Endothelial cell of umbilical vein (primary cell): ENCODE measurements around the gene SLC12A8. TPM values are rescaled to one million over a fixed set of nuclear protein-coding genes. Genes with fewer than 3 reads are reported as not detected.

ENCODE experiments used
- BruUV-seq: library from RNA; stranded (reverse); fragments of 400-500 nt; replicated peaks from 2 replicates; lab custom pipeline; 2021; lab: Mats Ljungman, UMichigan
- CTCF ChIA-PET: fragments of 300-600, 350-600 bp; sonication (Branson Sonifier 250); formaldehyde crosslinking; loops from one replicate; lab custom pipeline; 2021; ENCODE audit warnings: antibody characterized with exemption, inconsistent platforms; lab: Charles Lee
- POLR2A ChIA-PET: fragments of 300-600, 350-600 bp; sonication (Branson Sonifier 250); formaldehyde crosslinking; loops from one replicate; lab custom pipeline; 2021; ENCODE audit warnings: antibody characterized with exemption, inconsistent platforms; lab: Charles Lee
- DNase-seq: peaks from one replicate; pipeline ENCODE4 v3.0.0-alpha.2; 2011; ENCODE audit warnings: low read depth, low spot score
- FAIRE-seq: peaks from 2 replicates; lab custom pipeline; 2011; peaks lifted over from hg19 to GRCh38; lab: Jason Lieb, UNC
- H2AFZ ChIP-seq: 2 replicates; pipeline ENCODE4 v1.6.0; 2012; ENCODE audit warnings: low read depth, low read length, control low read depth, inconsistent platforms
- H3K27ac ChIP-seq: 2 replicates; pipeline ENCODE4 v1.5.1; 2011; ENCODE audit warnings: low read depth, mild to moderate bottlenecking, control low read depth, low read length, moderate library complexity; ENCODE audit not compliant: insufficient read depth
- H3K27me3 ChIP-seq, 2 experiments: 2 replicates each; pipeline versions ENCODE4 v1.6.0 to v1.6.1; 2011; ENCODE audit warnings: low read length in 2 of 2, mixed read lengths in 1 of 2; ENCODE audit not compliant: control insufficient read depth in 2 of 2, insufficient read depth in 2 of 2
- H3K36me3 ChIP-seq, 2 experiments: 2 replicates in 1 of 2; 3 replicates in 1 of 2; pipeline ENCODE4 v1.5.1; 2011; ENCODE audit warnings: low read length in 2 of 2, mild to moderate bottlenecking in 1 of 2, moderate library complexity in 1 of 2; ENCODE audit not compliant: control insufficient read depth in 2 of 2, insufficient read depth in 2 of 2; ENCODE audit errors: extremely low read depth in 1 of 2
- H3K4me1 ChIP-seq: 3 replicates; pipeline ENCODE4 v1.5.1; 2011; ENCODE audit warnings: mild to moderate bottlenecking, low read length; ENCODE audit not compliant: control insufficient read depth, insufficient read depth; ENCODE audit errors: extremely low read depth
- H3K4me2 ChIP-seq: 2 replicates; pipeline ENCODE4 v1.6.1; 2011; ENCODE audit warnings: low read length, control low read depth, mixed read lengths; ENCODE audit not compliant: insufficient read depth
- H3K4me3 ChIP-seq, 3 experiments: fragments of 200-600 bp in 1 of 3; sonication (generic), shearing (Covaris generic) in 1 of 3; replicated peaks in 1 of 3; 2 replicates each; pipeline ENCODE4 v1.5.1; 2011 to 2016; ENCODE audit warnings: control low read depth in 3 of 3, low read length in 3 of 3, mild to moderate bottlenecking in 2 of 3, inconsistent platforms in 1 of 3, low read depth in 1 of 3, moderate library complexity in 1 of 3; ENCODE audit not compliant: insufficient read depth in 1 of 3
- H3K79me2 ChIP-seq: 2 replicates; pipeline ENCODE4 v1.6.0; 2012; ENCODE audit warnings: low read length, inconsistent platforms; ENCODE audit not compliant: control insufficient read depth, insufficient read depth
- H3K9ac ChIP-seq: replicated peaks from 2 replicates; pipeline ENCODE3; 2011; ENCODE audit warnings: low read length, control low read depth; ENCODE audit not compliant: insufficient read depth; ENCODE audit errors: extremely low read depth
- H3K9me1 ChIP-seq: replicated peaks from 3 replicates; pipeline ENCODE4 v1.6.0; 2011; ENCODE audit warnings: mild to moderate bottlenecking, low read length; ENCODE audit not compliant: control insufficient read depth, insufficient read depth; ENCODE audit errors: extremely low read depth
- H3K9me3 ChIP-seq: replicated peaks from 2 replicates; pipeline ENCODE4 v1.5.1; 2012; ENCODE audit warnings: low read length, inconsistent platforms; ENCODE audit not compliant: control insufficient read depth, insufficient read depth
- H4K20me1 ChIP-seq: replicated peaks from 2 replicates; pipeline ENCODE3; 2011; ENCODE audit warnings: mild to moderate bottlenecking, low read length; ENCODE audit not compliant: control insufficient read depth, insufficient read depth; ENCODE audit errors: extremely low read depth
- EZH2 ChIP-seq: IDR thresholded peaks from 2 replicates; pipeline ENCODE4 v1.6.1; 2012; ENCODE audit warnings: borderline replicate concordance, low read depth, mild to moderate bottlenecking, moderate library complexity, low read length, inconsistent platforms; ENCODE audit not compliant: severe bottlenecking
- FOS ChIP-seq: IDR thresholded peaks from 2 replicates; pipeline ENCODE4 v1.6.1; 2011; ENCODE audit warnings: mild to moderate bottlenecking, low read length, moderate library complexity, borderline replicate concordance; ENCODE audit not compliant: insufficient read depth
- JUN ChIP-seq: IDR thresholded peaks from 2 replicates; pipeline ENCODE4 v1.6.1; 2011; ENCODE audit warnings: borderline replicate concordance, low read depth; ENCODE audit not compliant: insufficient read length, insufficient read depth
- MYC ChIP-seq: IDR thresholded peaks from one replicate; pipeline ENCODE4 v1.6.1; 2011; ENCODE audit warnings: mild to moderate bottlenecking, low read depth, low read length
- POLR2AphosphoS5 ChIP-seq: IDR thresholded peaks from 2 replicates; pipeline ENCODE4 v1.6.1; 2012; ENCODE audit warnings: low read depth, mild to moderate bottlenecking, control low read depth, low read length, moderate library complexity; ENCODE audit not compliant: insufficient read depth
- dilution Hi-C: fragments of 300-500 bp; cut with MboI; formaldehyde crosslinking; loops from one replicate; pipeline ENCODE4 v1.15.0; 2019; ENCODE audit warnings: low sequenced_read_pairs; ENCODE audit not compliant: extremely low pct_ligation_motif_present
- intact Hi-C: fragments of 100-400 bp; cut with micrococcal nuclease; formaldehyde crosslinking; loops from one replicate; pipeline ENCODE4 v1.10.0; 2022
- polyA plus RNA-seq, 4 experiments: library from polyadenylated mRNA; depleted of rRNA in 3 of 4; stranded (reverse) in 3 of 4; unstranded in 1 of 4; fragments of >200 nt; gene quantifications; 2 replicates each; pipeline versions ENCODE4 v1.2.1 to v1.2.3, GENCODE V29; 2011 to 2012; ENCODE audit warnings: missing spikeins in 1 of 4
- total RNA-seq: library from RNA; stranded (reverse); gene quantifications from 2 replicates; pipeline ENCODE4 v1.2.3, GENCODE V29; 2021
- TF ChIP-seq, protein P1 (sequence below), 2 donors: IDR thresholded peaks; 1 replicate in 1 of 2; 2 replicates in 1 of 2; pipeline ENCODE4 v1.5.1; 2011; ENCODE audit warnings: low read length in 2 of 2, mild to moderate bottlenecking in 2 of 2, moderate library complexity in 2 of 2, control low read depth in 1 of 2, inconsistent platforms in 1 of 2, low read depth in 1 of 2; ENCODE audit not compliant: insufficient read depth in 1 of 2; ENCODE audit errors: extremely low read depth in 1 of 2
- TF ChIP-seq, protein P2 (sequence below): IDR thresholded peaks from 2 replicates; pipeline ENCODE4 v1.6.1; 2011; ENCODE audit not compliant: insufficient read depth, insufficient read length

SLC12A8 gene
- total and polyA plus RNA-seq, 2 donors (not counting 3 experiments of a cell fraction or from before 2014, with no cell fraction given), result 0.86 to 0.90 TPM

DNA sequence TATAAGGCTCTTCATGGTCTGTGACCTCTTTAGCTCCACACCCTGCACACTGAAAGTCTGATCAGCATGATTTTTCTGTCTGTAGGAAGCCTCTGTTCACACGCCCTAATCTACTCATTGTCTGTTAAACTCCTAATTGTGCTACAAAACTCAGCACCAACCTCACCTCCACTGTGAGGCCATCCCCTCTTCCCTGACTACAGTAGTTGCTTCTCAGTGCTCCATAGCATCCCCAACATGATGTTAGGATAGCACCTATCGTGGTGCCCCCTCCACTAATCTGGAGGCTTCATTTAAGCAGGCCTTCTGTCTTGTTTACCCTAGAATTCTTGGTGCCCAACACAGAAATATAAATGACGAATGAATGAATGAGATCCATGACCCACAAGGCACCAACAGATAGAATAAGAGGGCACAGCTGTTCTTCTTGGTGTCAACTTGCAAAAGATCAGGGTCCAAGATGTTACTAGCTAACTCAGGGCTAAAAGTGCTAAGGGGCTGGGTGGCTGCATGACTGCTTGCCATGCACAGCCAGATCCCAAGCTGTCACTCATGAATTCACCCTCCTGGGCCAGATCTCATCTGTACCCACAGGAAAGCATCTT lies 101.6 kb downstream of the SLC12A8 start:
- BruUV-seq, result no TSS peak
- intact Hi-C loops, result no loop called here
- H3K4me1 ChIP-seq, result peaks cover 10% of the 10 kb centered on the region

More for the DNA sequence above, 101.6 kb downstream of the SLC12A8 start:
- dilution Hi-C loops, result no loop called here
- Histone ChIP-seq H3K9me3 (no peaks in the 10 kb centered on the region), H3K9me1 (no peaks in the 10 kb centered on the region), H3K79me2 (no peaks in the 10 kb centered on the region), H3K9ac (no peak overlapping the region), H3K27me3 (no peaks in the 10 kb centered on the region), H3K4me3 (no peak overlapping the region), H3K27ac (no peak overlapping the region), H3K36me3 (no peaks in the 10 kb centered on the region), H2AFZ (no peak overlapping the region), H4K20me1 (no peaks in the 10 kb centered on the region), H3K4me2 (no peak overlapping the region)
- DNase-seq, result no peak
- no peak for FAIRE-seq
- POLR2A ChIA-PET, result no interaction called here
- CTCF ChIA-PET, result no interaction called here
- TF ChIP-seq POLR2AphosphoS5 (no peak), MYC (no peak), JUN (no peak), FOS (no peak), EZH2 (no peak)
- TF ChIP-seq, protein P1, sequence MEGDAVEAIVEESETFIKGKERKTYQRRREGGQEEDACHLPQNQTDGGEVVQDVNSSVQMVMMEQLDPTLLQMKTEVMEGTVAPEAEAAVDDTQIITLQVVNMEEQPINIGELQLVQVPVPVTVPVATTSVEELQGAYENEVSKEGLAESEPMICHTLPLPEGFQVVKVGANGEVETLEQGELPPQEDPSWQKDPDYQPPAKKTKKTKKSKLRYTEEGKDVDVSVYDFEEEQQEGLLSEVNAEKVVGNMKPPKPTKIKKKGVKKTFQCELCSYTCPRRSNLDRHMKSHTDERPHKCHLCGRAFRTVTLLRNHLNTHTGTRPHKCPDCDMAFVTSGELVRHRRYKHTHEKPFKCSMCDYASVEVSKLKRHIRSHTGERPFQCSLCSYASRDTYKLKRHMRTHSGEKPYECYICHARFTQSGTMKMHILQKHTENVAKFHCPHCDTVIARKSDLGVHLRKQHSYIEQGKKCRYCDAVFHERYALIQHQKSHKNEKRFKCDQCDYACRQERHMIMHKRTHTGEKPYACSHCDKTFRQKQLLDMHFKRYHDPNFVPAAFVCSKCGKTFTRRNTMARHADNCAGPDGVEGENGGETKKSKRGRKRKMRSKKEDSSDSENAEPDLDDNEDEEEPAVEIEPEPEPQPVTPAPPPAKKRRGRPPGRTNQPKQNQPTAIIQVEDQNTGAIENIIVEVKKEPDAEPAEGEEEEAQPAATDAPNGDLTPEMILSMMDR (IDR thresholded peaks at IDR 0.05; ENCODE audit: extremely low read depth in 1 of 2, insufficient read depth in 1 of 2, low read depth in 1 of 2, low read length in 2 of 2), result no peak
- TF ChIP-seq, protein P2, sequence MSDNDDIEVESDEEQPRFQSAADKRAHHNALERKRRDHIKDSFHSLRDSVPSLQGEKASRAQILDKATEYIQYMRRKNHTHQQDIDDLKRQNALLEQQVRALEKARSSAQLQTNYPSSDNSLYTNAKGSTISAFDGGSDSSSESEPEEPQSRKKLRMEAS, result no peak
